GM19239 (cell line): ENCODE measurements around the gene RASSF7.
"Not testable (repeated sequence)": the region's sequence is repeated elsewhere in the genome, so short reads cannot be mapped to it uniquely, and the experiment has no call there.

Source experiments
- DNase-seq: peaks from one replicate; pipeline ENCODE4 v3.0.0; 2011; ENCODE audit warnings: low spot score; ENCODE audit not compliant: insufficient read length
- FAIRE-seq: peaks from 2 replicates; lab custom pipeline; 2011; peaks lifted over from hg19 to GRCh38; lab: Jason Lieb, UNC

Gene RASSF7, protein sequence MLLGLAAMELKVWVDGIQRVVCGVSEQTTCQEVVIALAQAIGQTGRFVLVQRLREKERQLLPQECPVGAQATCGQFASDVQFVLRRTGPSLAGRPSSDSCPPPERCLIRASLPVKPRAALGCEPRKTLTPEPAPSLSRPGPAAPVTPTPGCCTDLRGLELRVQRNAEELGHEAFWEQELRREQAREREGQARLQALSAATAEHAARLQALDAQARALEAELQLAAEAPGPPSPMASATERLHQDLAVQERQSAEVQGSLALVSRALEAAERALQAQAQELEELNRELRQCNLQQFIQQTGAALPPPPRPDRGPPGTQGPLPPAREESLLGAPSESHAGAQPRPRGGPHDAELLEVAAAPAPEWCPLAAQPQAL

DNA sequence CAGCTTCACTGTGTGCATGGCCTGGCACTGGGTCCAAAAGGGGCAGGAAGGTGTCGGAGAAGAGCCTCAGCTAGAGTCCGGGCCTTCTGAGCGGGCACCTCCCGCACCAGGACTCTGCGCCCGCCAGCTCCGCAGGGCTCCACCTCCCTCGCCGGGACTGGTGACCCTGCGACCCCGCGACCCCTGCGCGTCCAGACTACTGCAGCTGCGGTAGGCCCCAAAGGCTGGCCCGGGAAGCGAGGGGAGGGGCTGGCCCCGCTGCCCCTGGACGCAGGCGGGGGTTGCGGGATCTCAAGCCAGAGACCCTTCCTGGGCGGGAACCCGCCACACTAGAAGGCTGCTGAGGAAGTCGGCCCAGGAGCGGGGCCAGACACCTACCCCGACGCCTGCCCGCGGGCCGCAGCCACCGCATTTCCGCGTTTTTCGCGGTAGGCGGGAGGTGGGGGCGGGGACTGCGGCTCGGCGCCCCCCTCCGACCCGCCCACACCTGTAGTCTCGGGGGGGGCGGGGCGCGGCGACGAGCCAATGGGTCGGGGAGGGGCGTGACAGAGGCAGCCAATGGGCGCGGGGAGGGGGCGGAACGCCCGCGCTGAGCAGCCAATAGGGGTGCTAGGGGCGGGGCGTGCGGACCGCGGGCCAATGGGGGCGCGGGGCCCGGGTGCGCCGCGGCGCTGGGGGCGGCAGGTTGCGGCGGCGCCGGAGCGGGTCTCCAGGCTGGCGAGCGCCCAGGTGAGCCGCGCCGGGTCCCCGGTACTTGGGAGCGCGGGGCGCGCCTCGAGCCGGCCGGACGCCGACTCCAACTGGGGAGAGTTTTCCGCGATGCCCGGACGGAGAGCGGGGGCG is at the start of gene RASSF7, which contains the start of gene LMNTD2:
Gene RASSF7, plus strand, starts transcription at position 666 of the 843 bp plus-strand sequence. CDS start 799 bp downstream, outside the sequence.
Gene LMNTD2, minus strand, starts transcription at position 434 of the 843 bp plus-strand sequence. Its CDS starts 22 bp downstream, at position 412.
- DNase-seq (peak; percentile 100), FAIRE-seq (peak; percentile 88)

DNA sequence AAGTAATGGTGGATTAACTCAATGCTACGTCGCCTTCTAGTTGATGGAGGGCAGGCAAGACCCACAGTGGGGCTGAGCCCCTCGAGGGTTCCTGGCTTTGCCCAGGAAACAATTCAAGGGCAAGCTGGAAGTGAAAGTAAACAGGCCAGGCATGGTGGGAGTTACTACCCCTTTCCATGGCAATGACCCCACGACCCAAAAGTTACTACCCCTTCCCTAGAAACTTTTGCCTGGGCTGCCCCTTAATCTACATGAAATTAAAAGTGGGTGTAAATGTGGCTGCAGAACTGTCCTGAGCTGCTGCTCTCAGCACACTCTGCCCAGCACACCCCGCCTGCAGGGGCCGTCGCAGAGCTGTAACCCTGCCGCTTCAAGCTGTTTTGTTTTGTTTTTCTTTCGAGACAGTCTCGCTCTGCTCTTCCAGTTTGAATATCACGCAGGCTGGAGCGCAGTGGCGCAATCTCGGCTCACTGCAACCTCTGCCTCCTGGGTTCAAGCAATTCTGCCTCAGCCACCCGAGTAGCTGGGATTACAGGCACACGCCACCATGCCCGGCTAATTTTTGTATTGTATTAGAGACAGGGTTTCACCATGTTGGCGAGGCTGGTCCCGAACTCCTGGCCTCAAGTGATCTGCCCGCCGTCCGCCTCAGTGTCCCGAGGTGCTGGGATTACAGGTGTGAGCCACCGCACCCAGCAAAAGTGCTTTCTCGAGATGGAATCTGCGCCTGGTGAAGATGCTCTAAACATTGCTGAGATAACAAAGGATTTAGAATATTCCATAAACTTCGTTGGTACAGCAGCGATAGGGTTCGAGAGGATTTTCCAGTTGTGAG is 47.8 kb upstream of the RASSF7 start:
- DNase-seq, result no peak
- no peak for FAIRE-seq

- DNase-seq, result no peak
- no peak for FAIRE-seq
These were observed 46.2 kb upstream of the RASSF7 start for GRCh38 chr11:514606-515005.

GRCh38 chr11:515131-515530 is 45.6 kb upstream of the RASSF7 start:
- FAIRE-seq (no peak), DNase-seq (no peak)

GRCh38 chr11:516400-516799 is 44.4 kb upstream of the RASSF7 start:
- FAIRE-seq (no peak), DNase-seq (no peak)

DNA sequence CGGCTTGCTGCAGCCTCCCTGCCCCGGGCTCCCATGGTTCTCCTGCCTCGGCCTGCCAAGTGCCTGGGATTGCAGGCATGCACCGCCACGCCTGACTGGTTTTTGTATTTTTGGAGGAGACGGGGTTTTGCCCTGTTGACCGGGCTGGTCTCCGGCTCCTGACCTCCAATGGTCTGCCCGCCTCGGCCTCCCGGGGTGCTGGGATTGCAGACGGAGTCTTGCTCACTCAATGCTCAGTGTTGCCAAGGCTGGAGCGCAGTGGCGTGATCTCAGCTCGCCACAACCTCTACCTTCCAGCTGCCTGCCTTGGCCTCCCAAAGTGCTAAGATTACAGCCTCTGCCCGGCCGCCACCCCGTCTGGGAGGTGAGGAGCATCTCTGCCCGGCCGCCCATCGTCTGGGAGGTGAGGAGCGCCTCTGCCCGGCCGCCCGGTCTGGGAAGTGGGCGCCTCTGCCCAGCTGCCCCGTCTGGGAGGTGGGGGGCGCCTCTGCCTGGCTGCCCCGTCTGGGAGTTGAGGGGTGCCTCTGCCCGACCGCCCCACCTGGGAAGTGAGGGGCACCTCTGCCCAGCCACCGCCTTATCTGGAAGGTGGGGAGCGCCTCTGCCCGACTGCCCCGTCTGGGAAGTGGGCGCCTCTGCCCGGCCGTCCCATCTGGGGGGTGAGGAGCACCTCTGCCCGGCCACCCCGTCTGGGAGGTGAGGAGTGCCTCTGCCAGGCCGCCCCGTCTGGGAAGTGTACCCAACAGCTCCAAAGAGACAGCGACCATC is 43.7 kb upstream of the RASSF7 start:
- not testable (repeated sequence) for DNase-seq, FAIRE-seq

DNA sequence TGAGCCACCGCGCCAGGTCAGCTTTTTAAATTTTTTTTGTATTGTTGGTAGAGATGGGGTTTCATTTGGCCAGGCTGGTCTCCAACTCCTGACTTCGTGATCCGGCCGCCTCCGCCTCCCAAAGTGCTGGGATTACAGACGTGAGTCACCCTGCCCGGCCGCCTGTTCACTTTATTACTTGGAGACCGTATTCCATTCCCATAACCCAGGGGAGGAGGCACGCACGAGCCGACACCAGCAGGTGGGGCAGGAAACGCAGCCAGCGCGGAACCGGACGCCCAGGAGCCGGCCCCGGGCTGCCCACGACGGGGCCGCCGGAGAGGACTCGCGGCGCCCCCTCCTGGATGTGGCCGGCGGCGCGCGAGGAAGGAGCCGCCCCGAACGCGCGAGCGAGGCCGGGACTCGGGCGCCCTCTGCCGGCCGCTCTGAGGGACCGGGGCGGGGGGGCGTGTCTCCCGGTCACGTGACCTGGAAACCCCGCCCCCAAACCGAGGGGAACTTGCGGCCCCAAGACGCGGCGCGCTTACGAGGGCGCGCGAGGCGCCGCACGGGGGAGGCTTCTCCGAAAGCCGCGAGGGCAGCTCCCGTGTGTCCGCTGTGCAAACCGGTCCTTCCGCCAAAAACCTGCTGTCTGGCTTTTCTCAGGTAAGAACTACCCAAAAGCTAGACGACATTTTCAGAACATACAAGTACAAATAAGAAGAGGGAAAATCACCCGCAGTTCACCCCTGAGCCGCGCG is 42.1 kb upstream of the RASSF7 start:
- DNase-seq (peak; percentile 84), FAIRE-seq (peak; percentile 49)

DNA sequence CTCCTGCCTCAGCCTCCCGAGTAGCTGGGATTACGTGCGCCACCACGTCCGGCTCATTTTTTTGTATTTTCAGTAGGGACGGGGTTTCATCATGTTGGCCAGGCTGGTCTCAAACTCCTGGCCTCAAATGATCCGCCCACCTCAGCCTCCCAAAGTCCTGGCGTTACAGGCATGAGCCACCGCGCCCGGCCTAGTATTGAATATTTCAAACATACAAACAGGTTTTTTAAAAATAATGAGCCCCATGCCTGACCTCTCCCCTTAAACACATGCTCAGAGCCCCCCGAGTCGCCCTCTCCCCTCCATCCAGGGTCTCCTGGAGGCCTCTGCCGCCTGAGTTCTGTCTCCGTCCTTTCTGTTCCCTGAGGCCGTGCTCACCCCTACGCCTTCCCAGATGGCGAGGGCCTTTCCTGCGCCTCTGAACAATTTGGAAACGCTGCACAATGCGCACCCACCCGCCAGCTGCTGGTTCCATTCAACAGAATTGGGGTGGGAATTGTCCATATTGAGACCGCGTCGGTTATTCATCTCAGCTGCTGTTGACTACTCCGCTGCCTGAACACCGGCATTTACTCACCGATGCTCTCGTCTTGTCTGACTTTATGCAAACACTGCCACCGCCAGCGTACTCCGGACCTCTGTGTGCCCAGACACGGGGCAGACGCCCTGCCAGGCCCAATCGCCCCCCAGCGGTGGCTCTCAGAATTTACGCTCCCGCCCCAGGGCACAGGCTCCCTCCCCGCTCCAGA is 40.2 kb upstream of the RASSF7 start:
- no peak for FAIRE-seq
- DNase-seq, result no peak

DNA sequence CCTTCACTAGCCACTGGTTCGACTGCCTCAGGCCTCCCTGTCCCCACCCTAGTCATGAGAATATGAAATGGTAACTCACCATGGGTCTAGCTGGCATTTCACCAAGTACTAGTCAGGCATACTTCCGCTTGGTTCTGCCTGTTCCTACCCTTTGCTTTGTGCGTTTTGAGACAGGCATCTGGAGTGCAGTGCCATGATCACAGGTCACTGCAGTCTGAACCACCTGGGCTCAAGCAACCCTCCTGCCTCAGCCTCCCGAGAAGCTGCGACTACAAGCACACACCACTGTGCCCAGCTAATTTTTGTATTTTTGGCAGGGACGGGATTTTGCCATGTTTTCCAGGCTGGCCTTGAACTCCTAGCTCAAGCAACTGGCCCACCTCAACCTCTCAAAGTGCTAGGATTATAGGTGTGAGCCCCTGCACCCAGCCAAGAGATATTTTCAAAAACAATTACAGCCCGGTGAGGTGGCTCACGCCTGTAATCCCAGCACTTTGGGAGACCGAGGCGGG is 39.5 kb upstream of the RASSF7 start:
- FAIRE-seq (no peak), DNase-seq (no peak)

DNA sequence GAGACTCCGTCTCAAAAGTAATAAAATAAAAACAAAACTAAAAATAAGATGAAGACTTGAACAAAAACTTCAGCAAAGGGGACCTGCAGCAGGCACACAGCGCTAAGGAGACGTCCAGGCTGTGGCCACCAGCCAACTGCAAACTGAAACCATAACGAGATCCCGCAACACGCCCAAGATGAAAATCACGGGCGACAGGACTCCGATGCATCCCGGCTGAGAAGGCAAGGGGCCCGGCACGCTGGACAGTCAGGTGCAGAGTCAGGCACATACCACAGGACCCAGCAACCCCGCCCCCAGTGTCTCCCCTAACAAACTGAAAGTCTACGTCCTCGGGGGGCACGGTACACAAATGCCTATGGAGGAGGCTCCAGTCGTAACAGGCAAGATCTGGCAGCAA is 34.6 kb upstream of the RASSF7 start:
- DNase-seq (no peak), FAIRE-seq (no peak)

DNA sequence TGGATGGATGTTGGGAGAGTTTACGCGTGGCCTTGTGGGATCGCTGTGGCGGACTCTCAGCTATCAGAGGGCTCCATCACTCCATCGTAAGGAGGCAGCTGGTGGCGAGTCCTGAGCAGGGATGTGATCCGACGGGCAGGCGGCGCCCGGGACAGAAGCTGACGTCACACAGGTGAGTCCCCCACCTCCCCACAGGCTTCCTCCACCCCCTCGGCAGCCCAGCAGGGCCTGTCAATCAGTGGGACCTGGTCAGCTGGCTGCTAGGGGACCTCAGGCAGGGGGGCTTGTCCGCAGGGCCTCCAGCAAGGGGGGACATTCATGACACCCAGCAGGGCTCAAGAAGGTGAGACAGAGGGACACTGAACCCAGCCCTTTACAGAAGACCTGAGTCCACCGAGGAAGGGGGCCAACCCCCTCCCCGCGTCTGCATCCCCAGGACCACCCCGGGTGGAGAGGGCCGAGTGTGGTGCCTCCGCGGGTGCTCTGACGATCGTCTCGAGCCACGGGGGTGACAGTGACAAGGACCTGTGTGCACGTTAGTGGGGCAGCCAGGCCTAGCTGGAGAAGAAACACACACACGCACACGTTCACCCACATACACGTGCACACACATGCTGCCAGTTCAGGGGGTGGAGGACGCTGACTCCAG is 32.5 kb upstream of the RASSF7 start:
- FAIRE-seq, result no peak

GRCh38 chr11:528815-529727 is 31.7 kb upstream of the RASSF7 start:
- FAIRE-seq (no peak), DNase-seq (no peak)

More for the DNA sequence above, 32.5 kb upstream of the RASSF7 start:
- DNase-seq, result no peak

- no peak for FAIRE-seq
- no peak for DNase-seq
These were observed 30.9 kb upstream of the RASSF7 start for GRCh38 chr11:529728-530411.

GRCh38 chr11:530960-531831 is 29.6 kb upstream of the RASSF7 start:
- FAIRE-seq, result no peak
- DNase-seq, result no peak

DNA sequence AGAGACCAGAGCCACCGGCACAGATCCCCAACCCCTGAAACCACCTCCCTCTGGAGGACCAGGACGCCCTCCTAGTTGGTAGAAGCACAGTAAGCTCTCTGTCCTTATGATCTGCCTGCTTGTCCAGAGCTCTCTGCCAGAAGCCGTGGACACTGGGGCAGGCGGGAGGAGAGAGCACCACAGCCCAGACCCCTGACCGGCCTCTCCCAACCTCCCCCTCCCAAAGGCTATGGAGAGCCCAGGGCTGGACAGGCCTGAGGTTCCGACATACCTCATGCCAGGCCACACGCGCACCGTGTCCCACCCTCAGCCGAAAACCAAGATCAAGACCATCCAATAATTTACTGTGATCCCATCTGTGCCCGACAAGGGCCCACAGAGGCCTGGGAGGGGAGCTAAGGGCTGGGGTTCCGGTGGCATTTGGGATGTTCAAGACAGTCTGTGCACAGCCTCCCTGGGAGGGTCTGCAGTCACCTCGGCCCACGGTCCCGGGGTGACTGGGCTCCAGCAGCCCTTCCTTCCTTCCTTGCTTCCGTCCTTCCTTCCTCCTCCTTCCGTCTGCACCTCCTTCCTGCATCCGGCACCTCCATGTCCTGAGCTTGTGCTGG is 28.7 kb upstream of the RASSF7 start:
- no peak for FAIRE-seq
- DNase-seq, result no peak
